Left colon (tissue), 2 donors: ENCODE measurements around the gene NUSAP1. TPM values are rescaled to one million over a fixed set of nuclear protein-coding genes. Genes with fewer than 3 reads are reported as not detected.
"Not testable (repeated sequence)": the region's sequence is repeated elsewhere in the genome, so short reads cannot be mapped to it uniquely, and the experiment has no call there.

Source experiments
- ATAC-seq: fragments of 200-7000 bp; cut with Tn5 transposase; one replicate; pipeline ENCODE4 v1.9.1; 2020; ENCODE audit warnings: mild to moderate bottlenecking, moderate library complexity
- DNase-seq, 2 donors: peaks; one replicate each; pipeline ENCODE4 v3.0.0-alpha.2; 2020
- intact Hi-C, 2 donors: fragments of 100-400 bp; cut with DNase I in 1 of 2; cut with micrococcal nuclease in 1 of 2; formaldehyde crosslinking; loops; one replicate each; pipeline versions ENCODE4 v1.11.2 to v1.14.0; 2022; cut with DNase I, micrococcal nuclease
- total RNA-seq, 2 donors: library from RNA; stranded (reverse); fragmentation: NEBNext Ultra II Directional; extraction: Animal tissue kit (Norgen Biotek cat#: 25700); gene quantifications; one replicate each; pipeline ENCODE4 v1.2.1, GENCODE V29; 2021
- donor health status: DM: no; HTN: no; CAD: no.
- donor health status: DM: yes; HTN: yes; CAD: no.

The NUSAP1 gene
- total RNA-seq, 2 donors from 2014 or later = 8.9 to 20.8 TPM

- no peak for DNase-seq
- intact Hi-C loops = no loop called here
- no peak for ATAC-seq
These were observed 62.2 kb downstream of the NUSAP1 start for GRCh38 chr15:41394924-41395323.

- ATAC-seq = no peak
- no peak for DNase-seq
- intact Hi-C loops = no loop called here
These were observed 63.4 kb downstream of the NUSAP1 start for GRCh38 chr15:41396111-41396510.

- intact Hi-C loops = no loop called here
- DNase-seq (no peak), ATAC-seq (no peak)
These were observed 69.2 kb downstream of the NUSAP1 start for GRCh38 chr15:41401904-41402267.

DNA sequence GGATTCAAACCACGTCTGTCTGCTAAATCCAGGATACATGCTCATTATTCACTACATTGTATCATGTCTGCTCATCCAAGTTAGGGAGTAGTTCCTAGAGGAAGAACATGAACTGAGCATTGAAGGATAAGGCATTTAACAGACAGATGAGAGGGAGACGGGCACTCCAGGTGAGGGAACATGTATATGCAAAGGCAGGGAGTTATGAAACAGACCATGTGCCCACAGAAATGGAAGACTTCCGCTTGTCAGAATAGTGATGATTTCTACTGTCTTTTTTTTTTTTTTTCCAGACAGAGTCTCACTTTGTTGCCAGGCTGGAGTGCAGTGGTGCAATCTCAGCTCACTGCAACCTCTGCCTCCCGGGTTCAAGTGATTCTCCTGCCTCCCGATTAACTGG is 74.7 kb downstream of the NUSAP1 start:
- no peak for ATAC-seq
- intact Hi-C loops = no loop called here
- DNase-seq = no peak

- peak; percentile 84 for ATAC-seq
- DNase-seq = no peak
- intact Hi-C loops = no loop called here
These were observed 75.6 kb downstream of the NUSAP1 start for GRCh38 chr15:41408234-41408641.

DNA sequence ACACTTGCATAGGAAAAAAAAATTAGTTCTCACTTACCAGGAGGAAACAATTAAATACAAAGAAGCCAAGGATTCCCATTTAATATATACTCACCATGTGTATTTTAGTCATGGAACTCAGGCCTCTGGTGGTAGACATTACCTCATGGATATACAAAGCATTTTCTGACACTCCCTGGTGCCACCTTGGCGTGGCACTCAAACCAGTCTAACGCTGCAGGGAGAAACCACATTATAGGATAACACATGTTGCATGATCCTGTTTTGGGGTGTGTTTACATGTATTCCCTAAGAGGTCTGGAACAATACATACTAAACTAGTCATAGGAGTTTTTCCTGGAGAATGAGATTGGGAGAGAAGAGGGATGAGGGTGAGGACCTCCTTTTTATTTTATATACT is 78.3 kb downstream of the NUSAP1 start:
- intact Hi-C loops = no loop called here
- ATAC-seq = no peak
- no peak for DNase-seq

DNA sequence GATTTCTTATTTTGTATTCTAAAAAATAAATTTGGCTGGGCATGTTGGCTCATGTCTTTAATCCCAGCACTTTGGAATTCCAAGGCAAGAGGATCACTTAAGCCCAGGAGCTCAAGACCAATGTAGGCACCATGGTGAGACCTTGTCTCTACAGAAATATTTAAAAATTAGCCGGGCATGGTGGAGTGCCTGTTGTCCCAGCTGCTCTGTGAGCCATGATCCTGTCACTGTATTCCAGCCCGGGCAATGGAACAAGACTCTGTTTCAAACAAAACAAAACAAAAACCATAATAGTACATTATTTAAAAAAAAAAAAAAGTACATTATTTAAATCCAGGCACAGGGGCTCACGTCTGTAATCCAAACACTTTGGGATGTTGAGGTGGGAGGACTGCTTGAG is 78.8 kb downstream of the NUSAP1 start:
- DNase-seq (no peak), ATAC-seq (no peak)
- intact Hi-C loops = no loop called here

- no peak for DNase-seq
- ATAC-seq = peak; percentile 44
- intact Hi-C loops = no loop called here
These were observed 83.6 kb downstream of the NUSAP1 start for GRCh38 chr15:41416128-41416741.

- intact Hi-C loops = no loop called here
- DNase-seq (peak; percentile 93 to 98), ATAC-seq (peak; percentile 96)
These were observed 84.2 kb downstream of the NUSAP1 start, which contains the start of gene RTF1 for GRCh38 chr15:41416742-41417417. Gene RTF1 (plus strand): TSS chr15:41417095. CDS start chr15:41417116, 21 bp downstream.

DNA sequence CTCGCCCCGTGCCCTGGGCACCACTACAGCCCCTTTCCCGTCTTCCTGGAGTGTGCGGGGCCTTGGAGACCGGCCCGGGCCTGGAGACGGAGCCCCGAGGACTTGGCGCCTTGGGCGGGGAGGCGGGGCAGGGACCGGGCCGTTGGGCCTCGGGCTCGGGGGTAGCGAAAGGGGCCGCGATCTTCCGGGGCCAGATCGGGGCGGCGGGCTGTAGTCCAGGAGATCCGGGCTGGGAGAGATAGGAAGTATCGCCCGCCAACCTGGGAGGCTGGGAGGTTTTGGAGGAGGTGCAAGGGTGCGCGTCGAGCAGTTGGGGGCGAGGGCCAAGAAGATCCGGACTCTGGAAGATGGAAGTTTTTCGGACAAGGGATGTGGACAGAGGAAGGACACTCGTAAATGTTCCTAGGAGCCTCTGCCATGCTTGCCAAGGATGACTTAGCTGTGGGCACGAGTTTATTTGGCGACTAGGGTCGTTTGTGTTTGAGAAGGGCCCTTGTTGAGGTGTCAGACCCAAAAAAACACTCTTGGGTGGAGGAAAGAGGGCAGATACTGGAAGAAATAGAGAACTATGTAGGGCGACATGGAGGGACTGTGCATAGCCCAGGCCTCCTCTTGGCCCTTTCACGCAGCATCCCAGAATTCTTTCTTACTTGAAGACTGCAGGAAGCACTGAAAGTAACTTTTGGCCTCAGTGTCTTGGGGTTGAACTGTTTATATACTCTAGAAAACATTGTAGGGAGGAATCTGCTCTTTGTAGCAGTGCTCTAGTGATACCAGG is 84.9 kb downstream of the NUSAP1 start:
- DNase-seq (peak in 1 of 2 donors; percentile 33), ATAC-seq (peak; percentile 58)
- intact Hi-C loops = no loop called here

GRCh38 chr15:41423979-41424659 is 91.4 kb downstream of the NUSAP1 start:
- no peak for ATAC-seq
- intact Hi-C loops = no loop called here
- no peak for DNase-seq

GRCh38 chr15:41424809-41425208 is 92.1 kb downstream of the NUSAP1 start:
- DNase-seq (no peak), ATAC-seq (no peak)
- intact Hi-C loops = no loop called here

DNA sequence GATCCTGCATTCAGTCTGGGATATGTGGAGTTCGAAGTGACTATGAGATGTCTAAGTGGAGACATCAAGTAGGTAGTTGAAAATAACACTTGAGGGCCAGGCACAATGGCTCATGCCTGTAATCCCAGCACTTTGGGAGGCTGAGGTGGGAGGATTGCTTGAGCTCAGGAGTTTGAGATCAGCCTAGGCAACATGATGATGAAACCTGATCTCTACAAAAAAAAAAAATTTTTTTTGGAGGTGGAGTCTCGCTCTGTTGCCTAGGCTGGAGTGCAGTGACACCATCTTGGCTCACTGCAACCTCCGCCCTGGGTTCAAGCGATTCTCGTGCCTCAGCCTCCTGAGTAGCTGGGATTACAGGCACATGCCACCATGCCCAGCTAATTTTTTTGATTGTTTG is 93.2 kb downstream of the NUSAP1 start:
- intact Hi-C loops, DNase-seq, ATAC-seq: not testable (repeated sequence)

DNA sequence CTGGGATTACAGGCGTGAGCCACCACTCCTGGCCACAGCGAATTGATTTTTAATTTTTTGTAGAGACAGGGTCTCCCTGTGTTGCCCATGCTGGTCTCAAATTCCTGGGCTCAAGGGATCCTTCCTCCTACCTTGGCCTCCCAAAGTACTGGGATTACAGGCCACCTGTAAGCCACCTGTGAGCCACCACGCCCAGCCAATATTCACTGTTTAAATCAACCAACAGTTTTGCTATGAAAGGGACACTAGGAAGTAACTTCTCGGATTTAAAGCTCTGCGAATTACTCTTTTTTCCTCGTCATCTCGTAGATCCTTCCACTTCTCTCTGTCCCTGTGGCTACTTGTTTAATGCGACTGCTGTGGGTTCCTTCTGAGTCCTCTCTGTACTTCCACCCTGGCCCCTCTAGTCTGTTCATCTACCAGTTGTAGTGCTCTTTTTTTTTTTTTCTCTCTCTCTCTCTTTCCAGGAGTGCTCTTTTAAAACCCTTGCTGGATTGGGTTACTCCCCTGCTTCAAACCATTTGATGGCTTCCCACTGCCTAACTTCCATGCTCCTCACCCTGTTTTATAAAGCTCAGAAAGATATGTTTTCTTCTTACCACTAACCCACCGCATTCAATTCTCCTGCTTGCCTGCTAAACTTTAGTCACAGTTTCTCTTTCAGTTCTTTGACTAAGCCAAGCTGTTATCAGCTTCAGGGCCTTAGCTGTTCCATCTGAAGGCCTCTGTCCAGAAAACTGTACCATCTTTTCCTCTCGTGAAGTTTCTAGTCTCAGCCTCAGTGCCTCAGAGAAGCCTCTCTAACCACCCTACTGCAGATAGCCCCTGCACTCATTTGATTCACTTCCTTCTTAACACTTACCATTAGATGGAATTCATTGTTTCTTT is 96.6 kb downstream of the NUSAP1 start:
- peak in 1 of 2 donors; percentile 16 for DNase-seq
- peak; percentile 88 for ATAC-seq
- intact Hi-C loops = no loop called here

Other genes starting within 250 kb of the NUSAP1 start
- gene INO80, start 216.6 kb upstream of the NUSAP1 start, total RNA-seq = 10 to 100 TPM; 19.7 to 29.3 TPM
- not detected for gene EXD1, start 102.1 kb upstream of the NUSAP1 start, total RNA-seq
- 100 to 1,000 TPM; 407 to 410 TPM for gene CHP1, start 101.6 kb upstream of the NUSAP1 start, total RNA-seq
- 1 to 10 TPM; 1.5 to 4.5 TPM for gene OIP5, start 290 bp upstream of the NUSAP1 start, total RNA-seq
- 10 to 100 TPM; 11.1 to 13.2 TPM for gene NDUFAF1, start 69.6 kb downstream of the NUSAP1 start, total RNA-seq
- gene RTF1, start 84.2 kb downstream of the NUSAP1 start, total RNA-seq = 10 to 100 TPM; 28.8 to 32.7 TPM
- gene ITPKA, start 161.0 kb downstream of the NUSAP1 start, total RNA-seq = 10 to 100 TPM; 46.4 to 50.9 TPM
- 10 to 100 TPM; 12.0 to 18.7 TPM for gene LTK, start 180.9 kb downstream of the NUSAP1 start, total RNA-seq
- gene RPAP1, start 211.4 kb downstream of the NUSAP1 start, total RNA-seq = 10 to 100 TPM; 20.5 to 26.1 TPM
- gene TYRO3, start 226.3 kb downstream of the NUSAP1 start, total RNA-seq = 1 to 10 TPM; 2.0 to 2.6 TPM